Measurements from ENCODE around the gene PHF1. TPM values are rescaled to one million over a fixed set of nuclear protein-coding genes. Genes with fewer than 3 reads are reported as not detected.

The PHF1 gene
- polyA plus RNA-seq, 1 donor from 2014 or later, result 102 TPM

DNA sequence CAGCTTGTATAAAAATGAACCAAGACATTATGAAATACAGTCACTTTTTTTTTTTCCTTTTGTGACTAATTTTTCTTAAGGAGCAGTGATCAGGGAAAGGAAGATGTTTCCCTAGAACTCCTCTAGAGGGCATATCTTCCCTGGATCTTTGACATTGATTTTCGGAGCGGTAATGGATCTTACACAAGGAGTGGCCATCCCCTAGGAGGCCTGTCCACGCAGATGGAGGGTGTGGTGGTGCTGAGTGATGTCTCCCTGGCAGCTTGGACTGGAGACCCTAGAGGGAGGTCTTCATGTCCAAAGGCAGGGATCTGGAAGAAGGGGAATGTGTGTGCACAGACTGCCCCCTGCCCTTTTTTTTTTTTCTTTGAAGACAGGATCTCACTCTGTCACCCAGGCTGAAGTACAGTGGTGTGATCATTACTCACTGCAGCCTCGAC is 26.2 kb upstream of the PHF1 start:
- TF ChIP-seq, protein P1, sequence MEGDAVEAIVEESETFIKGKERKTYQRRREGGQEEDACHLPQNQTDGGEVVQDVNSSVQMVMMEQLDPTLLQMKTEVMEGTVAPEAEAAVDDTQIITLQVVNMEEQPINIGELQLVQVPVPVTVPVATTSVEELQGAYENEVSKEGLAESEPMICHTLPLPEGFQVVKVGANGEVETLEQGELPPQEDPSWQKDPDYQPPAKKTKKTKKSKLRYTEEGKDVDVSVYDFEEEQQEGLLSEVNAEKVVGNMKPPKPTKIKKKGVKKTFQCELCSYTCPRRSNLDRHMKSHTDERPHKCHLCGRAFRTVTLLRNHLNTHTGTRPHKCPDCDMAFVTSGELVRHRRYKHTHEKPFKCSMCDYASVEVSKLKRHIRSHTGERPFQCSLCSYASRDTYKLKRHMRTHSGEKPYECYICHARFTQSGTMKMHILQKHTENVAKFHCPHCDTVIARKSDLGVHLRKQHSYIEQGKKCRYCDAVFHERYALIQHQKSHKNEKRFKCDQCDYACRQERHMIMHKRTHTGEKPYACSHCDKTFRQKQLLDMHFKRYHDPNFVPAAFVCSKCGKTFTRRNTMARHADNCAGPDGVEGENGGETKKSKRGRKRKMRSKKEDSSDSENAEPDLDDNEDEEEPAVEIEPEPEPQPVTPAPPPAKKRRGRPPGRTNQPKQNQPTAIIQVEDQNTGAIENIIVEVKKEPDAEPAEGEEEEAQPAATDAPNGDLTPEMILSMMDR (IDR thresholded peaks at IDR 0.05; ENCODE audit: poor library complexity, severe bottlenecking), result peak; percentile 46
- TF ChIP-seq, protein P2, sequence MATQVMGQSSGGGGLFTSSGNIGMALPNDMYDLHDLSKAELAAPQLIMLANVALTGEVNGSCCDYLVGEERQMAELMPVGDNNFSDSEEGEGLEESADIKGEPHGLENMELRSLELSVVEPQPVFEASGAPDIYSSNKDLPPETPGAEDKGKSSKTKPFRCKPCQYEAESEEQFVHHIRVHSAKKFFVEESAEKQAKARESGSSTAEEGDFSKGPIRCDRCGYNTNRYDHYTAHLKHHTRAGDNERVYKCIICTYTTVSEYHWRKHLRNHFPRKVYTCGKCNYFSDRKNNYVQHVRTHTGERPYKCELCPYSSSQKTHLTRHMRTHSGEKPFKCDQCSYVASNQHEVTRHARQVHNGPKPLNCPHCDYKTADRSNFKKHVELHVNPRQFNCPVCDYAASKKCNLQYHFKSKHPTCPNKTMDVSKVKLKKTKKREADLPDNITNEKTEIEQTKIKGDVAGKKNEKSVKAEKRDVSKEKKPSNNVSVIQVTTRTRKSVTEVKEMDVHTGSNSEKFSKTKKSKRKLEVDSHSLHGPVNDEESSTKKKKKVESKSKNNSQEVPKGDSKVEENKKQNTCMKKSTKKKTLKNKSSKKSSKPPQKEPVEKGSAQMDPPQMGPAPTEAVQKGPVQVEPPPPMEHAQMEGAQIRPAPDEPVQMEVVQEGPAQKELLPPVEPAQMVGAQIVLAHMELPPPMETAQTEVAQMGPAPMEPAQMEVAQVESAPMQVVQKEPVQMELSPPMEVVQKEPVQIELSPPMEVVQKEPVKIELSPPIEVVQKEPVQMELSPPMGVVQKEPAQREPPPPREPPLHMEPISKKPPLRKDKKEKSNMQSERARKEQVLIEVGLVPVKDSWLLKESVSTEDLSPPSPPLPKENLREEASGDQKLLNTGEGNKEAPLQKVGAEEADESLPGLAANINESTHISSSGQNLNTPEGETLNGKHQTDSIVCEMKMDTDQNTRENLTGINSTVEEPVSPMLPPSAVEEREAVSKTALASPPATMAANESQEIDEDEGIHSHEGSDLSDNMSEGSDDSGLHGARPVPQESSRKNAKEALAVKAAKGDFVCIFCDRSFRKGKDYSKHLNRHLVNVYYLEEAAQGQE (IDR thresholded peaks at IDR 0.05; ENCODE audit: borderline replicate concordance), result no peak
- TF ChIP-seq EP300 (conservative IDR thresholded peaks at IDR 0.05; ENCODE audit: poor library complexity, severe bottlenecking) (no peak), MXI1 (conservative IDR thresholded peaks at IDR 0.05; ENCODE audit: poor library complexity, severe bottlenecking) (no peak)
- no peak overlapping the region for H3K4me3 ChIP-seq (ENCODE audit: low read length)
- no peak overlapping the region for H3K4me2 ChIP-seq (ENCODE audit: low read length)
- no peak overlapping the region for H3K9ac ChIP-seq (ENCODE audit: low read length)
- no peaks in the 10 kb centered on the region for H3K9me2 ChIP-seq (ENCODE audit: insufficient read depth, low read length)
- H3K27ac ChIP-seq (ENCODE audit: low read length), result no peak overlapping the region
- no peaks in the 10 kb centered on the region for H3F3A ChIP-seq (ENCODE audit: insufficient read depth, low read length, poor library complexity, severe bottlenecking)
- H3K9me3 ChIP-seq (ENCODE audit: low read length), result no peaks in the 10 kb centered on the region
- H2AFZ ChIP-seq (ENCODE audit: low read depth, low read length), result no peak overlapping the region
- H3K27me3 ChIP-seq (ENCODE audit: insufficient read depth, low read depth, low read length), result no peaks in the 10 kb centered on the region
- H3K79me2 ChIP-seq (replicated peaks; ENCODE audit: insufficient read depth, low read length), result no peaks in the 10 kb centered on the region
- H4K20me1 ChIP-seq (ENCODE audit: insufficient read depth), result no peaks in the 10 kb centered on the region
- H3K36me3 ChIP-seq (ENCODE audit: insufficient read depth, low read length), result no peaks in the 10 kb centered on the region

DNA sequence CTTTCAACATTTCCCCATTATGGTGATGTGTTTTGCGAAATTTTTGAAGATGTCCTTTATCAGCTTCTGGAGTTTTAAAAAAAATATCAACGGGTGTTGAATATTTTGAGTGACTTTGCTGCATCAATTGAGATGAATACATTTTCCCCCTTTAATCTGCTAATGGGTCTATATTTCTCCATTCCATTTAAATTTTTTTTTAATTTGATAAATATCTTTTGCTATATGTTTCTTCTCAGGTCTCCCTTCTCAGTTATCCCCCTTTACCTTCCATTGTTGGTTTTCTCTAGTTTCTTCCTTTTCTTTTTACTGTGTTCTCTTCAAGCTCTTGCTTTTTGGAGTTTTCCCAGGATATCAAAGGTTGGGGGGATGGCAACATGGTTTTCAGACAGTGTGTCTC is 20.6 kb upstream of the PHF1 start:
- Histone ChIP-seq H2AFZ (ENCODE audit: low read depth, low read length) (no peak overlapping the region), H3K27me3 (ENCODE audit: insufficient read depth, low read depth, low read length) (no peaks in the 10 kb centered on the region), H3K9ac (ENCODE audit: low read length) (no peak overlapping the region), H3K36me3 (ENCODE audit: insufficient read depth, low read length) (no peaks in the 10 kb centered on the region), H3F3A (ENCODE audit: insufficient read depth, low read length, poor library complexity, severe bottlenecking) (no peaks in the 10 kb centered on the region), H4K20me1 (ENCODE audit: insufficient read depth) (no peaks in the 10 kb centered on the region), H3K27ac (ENCODE audit: low read length) (no peak overlapping the region), H3K9me3 (ENCODE audit: low read length) (no peaks in the 10 kb centered on the region), H3K4me3 (ENCODE audit: low read length) (no peak overlapping the region), H3K4me2 (ENCODE audit: low read length) (no peak overlapping the region), H3K79me2 (replicated peaks; ENCODE audit: insufficient read depth, low read length) (peaks cover 29% of the 10 kb centered on the region), H3K9me2 (ENCODE audit: insufficient read depth, low read length) (no peaks in the 10 kb centered on the region)
- TF ChIP-seq, protein P2 (IDR thresholded peaks at IDR 0.05; ENCODE audit: borderline replicate concordance), result no peak
- no peak for TF ChIP-seq MXI1 (conservative IDR thresholded peaks at IDR 0.05; ENCODE audit: poor library complexity, severe bottlenecking)
- no peak for TF ChIP-seq EZH2 (IDR thresholded peaks at IDR 0.05; ENCODE audit: borderline replicate concordance, insufficient read depth, low read length, poor library complexity, severe bottlenecking)
- TF ChIP-seq RAD21 (conservative IDR thresholded peaks at IDR 0.05), result no peak
- no peak for TF ChIP-seq SMC3 (conservative IDR thresholded peaks at IDR 0.05; ENCODE audit: poor library complexity)
- TF ChIP-seq, protein P1 (IDR thresholded peaks at IDR 0.05; ENCODE audit: poor library complexity, severe bottlenecking), result no peak
- no peak for TF ChIP-seq POLR2AphosphoS5 (IDR thresholded peaks at IDR 0.05)
- TF ChIP-seq EP300 (conservative IDR thresholded peaks at IDR 0.05; ENCODE audit: poor library complexity, severe bottlenecking), result no peak
- TF ChIP-seq TAF1 (IDR thresholded peaks at IDR 0.05; ENCODE audit: low read depth), result no peak
